GM18520 (cell line): ENCODE results near the gene VPS33B.

Source experiments
- ATAC-seq: cut with Tn5 transposase; IDR thresholded peaks from one replicate; pipeline ENCODE4 v1.9.1; 2021; ENCODE audit not compliant: unreplicated experiment

Gene VPS33B

DNA sequence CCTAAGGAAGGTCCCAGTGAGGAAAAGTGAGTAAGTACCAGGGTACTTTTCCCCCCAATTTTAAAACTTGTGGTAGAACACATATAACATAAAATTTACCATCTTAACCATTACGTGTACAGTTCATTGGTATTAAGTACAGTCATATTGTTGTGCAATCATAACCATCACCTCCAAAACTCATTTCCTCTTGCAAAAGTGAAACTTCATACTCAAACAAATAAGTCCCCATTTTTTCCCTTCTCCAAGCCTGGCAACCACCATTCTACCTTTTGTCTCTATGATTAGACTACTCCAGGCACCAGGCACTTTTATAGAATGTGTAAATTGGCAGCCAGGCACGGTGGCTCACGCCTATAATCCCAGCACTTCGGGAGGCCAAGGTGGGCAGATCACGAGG lies 40.3 kb downstream of the VPS33B start:
- ATAC-seq: peak; percentile 22

- ATAC-seq: peak; percentile 71
Measured at GRCh38 chr15:90981681-90982080, 40.7 kb downstream of the VPS33B start.

GRCh38 chr15:90979582-90979981 lies 42.8 kb downstream of the VPS33B start:
- ATAC-seq: no peak

- ATAC-seq: no peak
Measured at GRCh38 chr15:90974216-90974615, 48.2 kb downstream of the VPS33B start.

DNA sequence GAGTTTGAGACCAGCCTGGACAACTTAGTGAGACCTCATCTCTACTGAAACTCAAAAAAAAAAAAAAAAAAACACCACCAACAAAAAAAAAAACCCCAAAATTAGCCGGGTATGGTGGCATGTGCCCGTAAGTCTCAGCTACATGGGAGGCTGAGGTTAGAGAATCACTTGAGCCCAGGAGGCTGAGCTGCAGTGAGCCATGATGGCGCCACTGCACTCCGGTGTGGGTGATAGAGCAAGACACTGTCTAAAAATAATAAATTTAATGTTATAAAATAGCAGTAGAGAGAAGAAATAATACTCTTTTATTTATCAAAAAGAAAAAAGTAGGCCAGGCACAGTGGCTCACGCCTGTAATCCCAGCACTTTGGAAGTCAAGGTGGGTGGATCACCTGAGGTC lies 50.3 kb downstream of the VPS33B start:
- no peak for ATAC-seq

GRCh38 chr15:90970274-90970673 lies 52.1 kb downstream of the VPS33B start:
- ATAC-seq: no peak

- ATAC-seq: no peak
Measured at GRCh38 chr15:90968434-90968833, 54.0 kb downstream of the VPS33B start.

DNA sequence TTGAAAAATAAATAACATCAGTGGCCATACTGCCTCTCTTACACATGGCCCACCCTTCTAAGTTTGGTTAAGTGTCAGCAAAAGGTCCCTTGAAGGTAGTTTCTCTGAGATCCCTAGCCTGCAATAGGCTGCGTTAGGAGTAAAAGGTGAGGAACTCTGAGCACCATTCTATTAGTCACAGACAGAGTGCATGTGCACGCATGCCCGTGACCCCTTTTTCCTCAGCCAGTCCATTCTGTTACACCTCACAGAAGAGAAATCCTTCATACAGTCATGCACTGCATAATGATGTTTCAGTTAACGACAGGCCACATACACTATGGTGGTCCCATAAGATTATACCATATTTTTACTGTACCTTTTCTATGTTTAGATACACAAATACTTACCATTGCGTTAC lies 55.2 kb downstream of the VPS33B start:
- no peak for ATAC-seq

GRCh38 chr15:90966262-90966661 lies 56.1 kb downstream of the VPS33B start:
- no peak for ATAC-seq

- no peak for ATAC-seq
Measured at GRCh38 chr15:90962021-90962420, 60.4 kb downstream of the VPS33B start.

GRCh38 chr15:90960298-90961091 lies 61.9 kb downstream of the VPS33B start:
- ATAC-seq: no peak

DNA sequence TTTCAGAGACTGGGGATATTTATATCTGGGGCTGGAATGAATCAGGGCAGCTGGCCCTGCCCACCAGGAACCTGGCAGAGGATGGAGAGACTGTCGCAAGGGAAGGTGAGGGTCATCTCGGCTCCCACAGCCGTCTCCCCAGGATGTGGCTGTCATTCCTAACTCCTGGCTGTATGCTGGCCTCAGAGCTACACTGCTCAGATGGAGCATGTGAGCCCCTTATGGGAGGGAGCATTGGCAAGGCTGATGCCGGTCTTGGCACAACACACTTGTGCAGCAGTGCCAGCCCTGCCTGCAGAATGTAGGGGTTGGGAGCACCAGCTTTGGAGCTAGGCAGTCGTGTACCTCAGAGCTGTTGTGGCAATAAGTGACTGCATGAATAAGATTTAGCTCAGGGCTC lies 62.5 kb downstream of the VPS33B start:
- ATAC-seq: no peak

DNA sequence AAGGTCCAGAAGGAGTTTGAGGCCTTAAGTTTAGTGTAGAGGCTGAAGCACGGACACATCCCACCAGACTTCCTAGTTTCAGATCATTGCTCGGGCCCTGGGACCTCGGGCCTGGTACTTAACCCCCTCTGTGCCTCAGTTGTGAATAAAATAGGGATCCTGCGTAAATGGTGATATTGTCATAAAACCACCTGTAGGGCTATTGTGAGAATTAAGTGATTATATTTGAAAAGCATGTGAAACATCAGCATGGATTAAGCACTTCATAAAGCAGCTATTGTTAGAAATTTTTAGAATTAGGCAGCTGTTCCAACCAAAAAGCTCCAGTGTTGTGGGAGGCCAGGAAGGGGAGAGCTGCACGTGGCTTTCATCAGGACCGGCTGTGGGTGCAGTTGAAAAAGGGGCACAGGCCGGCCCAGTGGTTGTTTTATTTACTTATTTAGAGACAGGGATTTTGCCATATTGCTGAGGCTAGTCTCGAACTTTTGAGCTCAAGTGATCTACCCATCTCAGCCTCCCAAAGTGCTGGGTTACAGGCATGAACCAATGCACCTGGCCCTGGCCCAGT lies 63.3 kb downstream of the VPS33B start:
- ATAC-seq: no peak

DNA sequence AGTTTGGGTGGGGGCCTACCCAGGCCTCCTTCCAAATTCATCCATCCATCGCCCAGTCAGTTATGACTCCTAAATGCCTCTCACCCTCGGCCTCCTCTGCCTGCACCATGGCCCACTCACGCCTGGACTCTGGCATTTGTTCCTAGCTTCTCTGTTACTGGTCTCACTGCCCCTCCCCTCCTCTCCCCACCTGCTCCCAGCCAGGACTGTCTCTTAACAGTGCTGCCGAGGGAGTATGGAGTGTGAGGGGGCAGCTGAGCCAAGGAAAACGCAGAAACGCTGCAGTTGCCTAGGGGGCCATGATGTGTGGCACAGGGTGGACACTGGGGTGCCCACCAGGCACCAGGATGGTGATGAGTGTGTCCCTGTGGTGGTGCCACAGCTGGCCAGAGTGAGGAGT lies 64.6 kb downstream of the VPS33B start:
- no peak for ATAC-seq

DNA sequence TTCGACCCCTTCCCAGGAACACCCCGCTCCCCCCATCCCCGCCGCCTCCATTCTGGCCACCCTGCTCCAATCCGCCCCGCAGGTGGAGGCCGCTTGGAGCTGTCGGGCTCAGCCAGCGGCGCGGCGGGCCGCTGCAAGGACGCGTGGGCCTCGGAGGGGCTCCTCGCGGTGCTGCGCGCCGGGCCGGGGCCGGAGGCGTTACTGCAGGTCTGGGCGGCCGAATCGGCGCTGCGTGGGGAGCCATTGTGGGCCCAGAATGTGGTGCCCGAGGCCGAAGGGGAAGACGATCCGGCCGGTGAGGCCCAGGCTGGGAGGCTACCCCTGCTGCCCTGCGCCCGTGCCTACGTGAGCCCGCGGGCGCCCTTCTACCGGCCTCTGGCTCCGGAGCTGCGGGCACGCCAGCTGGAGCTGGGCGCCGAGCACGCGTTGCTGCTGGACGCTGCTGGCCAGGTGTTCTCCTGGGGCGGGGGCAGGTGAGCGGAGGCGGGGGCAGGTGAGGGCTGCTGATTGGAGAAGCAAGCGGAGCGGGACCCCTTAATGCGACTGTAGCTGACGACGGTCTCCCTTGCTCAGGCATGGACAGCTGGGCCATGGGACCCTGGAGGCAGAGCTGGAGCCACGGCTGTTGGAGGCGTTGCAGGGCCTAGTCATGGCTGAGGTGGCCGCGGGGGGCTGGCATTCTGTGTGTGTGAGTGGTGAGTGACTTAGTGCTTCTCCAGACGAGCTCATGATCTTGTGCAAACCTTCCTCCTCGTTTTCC lies 65.2 kb downstream of the VPS33B start:
- ATAC-seq: no peak

GRCh38 chr15:90956274-90957030 lies 65.9 kb downstream of the VPS33B start:
- no peak for ATAC-seq

- no peak for ATAC-seq
Measured at GRCh38 chr15:90955624-90956273, 66.6 kb downstream of the VPS33B start.

DNA sequence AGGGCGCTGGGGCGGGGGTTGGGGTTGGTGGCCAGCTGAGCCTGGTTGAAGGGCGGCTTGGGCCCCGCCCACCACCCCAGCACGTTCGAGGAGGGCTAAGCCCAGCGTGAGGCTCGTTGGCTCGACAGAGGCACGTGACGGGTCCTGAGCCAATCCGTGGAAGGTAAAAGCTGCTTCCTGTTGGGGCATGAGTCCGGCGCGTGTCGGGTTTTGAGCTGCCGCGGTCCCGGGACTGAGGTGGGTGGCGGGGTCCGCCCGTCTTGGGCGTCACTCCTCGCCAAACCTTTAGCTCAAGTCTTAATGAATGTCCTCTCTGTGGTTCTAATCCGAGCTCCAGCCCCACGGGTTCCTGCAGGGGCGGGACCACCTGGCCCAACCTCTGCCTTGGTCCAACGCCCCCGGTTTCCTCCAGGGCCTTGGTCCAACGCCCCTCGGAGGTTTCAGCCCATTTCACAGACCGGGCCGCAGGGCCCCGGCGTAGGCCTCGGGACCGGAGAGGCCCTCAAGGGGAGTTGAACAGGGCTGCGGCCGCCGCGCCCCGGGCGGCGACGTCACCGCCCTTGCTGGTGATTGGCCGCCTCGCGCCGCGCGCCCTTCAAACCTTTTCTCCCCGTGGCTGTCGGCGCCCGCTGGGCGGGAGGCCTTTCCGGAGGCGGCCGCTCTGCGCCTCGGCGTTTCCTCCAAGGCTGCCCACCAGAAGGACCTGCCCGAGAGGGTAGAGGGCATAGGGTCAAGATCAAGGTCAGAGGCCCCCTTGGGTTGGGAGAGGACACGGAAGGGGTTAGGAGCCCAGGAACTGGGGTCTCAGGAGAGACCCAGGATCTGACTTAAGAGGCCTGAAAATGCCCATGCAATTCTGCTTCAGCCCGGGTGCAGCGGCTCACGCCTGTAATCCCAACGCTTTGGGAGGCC lies 67.4 kb downstream of the VPS33B start, which contains the start of gene RCCD1:
RCCD1 (plus strand) TSS at position 173 of the 912 bp plus-strand sequence. CDS start 1,851 bp downstream, outside the sequence.
- ATAC-seq: peak; percentile 78

DNA sequence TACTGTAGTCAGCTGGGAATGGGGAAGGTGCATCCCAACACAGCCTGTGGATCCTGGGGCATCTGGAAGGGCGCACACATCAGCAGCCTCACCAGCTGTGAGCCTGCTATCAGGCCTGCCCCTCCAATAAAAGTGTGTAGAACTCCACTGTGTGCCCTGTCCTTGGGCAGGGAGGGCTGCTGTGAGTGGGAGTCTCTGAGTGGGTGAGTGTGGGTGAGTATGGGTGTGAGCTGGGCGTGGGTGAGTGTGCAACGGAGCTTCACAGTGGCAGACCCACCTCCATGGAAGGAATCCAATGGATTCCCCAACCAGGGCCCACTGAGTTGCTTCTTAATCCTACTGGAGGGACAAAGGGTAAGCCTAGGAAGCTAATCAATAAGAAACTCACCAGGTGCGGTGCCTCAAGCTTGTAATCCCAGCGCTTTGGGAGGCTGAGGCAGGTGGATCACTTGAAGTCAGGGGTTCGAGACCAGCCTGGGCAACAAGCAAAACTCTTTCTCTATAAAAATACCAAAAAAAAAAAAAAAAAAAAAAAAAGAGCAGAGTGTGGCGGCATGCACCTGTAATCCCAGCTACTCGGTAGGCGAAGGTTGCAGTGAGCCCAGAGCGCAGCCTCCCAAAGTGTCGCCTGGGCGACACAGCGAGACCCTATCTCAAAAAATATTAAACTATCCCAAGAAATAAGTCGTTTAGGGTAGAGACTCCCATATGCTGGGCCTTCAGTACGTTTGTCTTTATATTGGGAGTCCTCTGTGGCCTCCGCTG lies 68.3 kb downstream of the VPS33B start:
- no peak for ATAC-seq
